Astrocyte of the cerebellum (primary cell): ENCODE data around the gene CASD1.

Experiments used
- DNase-seq: peaks from one replicate; pipeline ENCODE4 v3.0.0-alpha.2; 2011; ENCODE audit warnings: low read depth
- H3K4me3 ChIP-seq: 2 replicates; pipeline ENCODE4 v1.5.1; 2011; ENCODE audit warnings: mild to moderate bottlenecking, low read depth, low read length, moderate library complexity
- CTCF ChIP-seq: IDR thresholded peaks from 2 replicates; pipeline ENCODE4 v1.5.1; 2012; ENCODE audit warnings: low read length, low read depth, moderate library complexity, mild to moderate bottlenecking; ENCODE audit errors: missing control alignments
- in situ Hi-C: cut with HindIII; loops from 2 replicates; pipeline ENCODE4 v1.10.0; 2017; ENCODE audit warnings: low sequenced_read_pairs

Gene CASD1

DNA sequence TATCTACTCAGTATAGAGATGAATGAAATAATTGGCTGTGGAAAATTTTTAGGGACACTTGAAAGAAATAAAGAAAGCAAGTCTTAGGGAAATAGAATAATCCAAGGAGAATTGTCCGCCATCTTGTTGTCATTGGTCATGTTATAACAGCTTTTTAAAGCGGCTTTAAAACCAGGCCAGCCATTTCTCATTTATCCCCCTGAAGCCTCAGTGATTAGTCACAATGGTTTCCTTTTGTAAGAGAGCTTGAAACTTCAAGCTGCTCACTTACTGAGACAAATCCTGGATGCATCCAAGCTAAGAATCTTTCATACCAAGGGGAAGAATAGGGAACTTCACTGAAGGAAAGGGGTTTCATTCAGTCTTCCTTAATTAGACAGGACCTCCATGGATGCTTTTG lies 78.5 kb downstream of the CASD1 start:
- no peak for DNase-seq
- no peak for TF ChIP-seq CTCF
- in situ Hi-C loops: no loop called here
- H3K4me3 ChIP-seq: no peak overlapping the region

DNA sequence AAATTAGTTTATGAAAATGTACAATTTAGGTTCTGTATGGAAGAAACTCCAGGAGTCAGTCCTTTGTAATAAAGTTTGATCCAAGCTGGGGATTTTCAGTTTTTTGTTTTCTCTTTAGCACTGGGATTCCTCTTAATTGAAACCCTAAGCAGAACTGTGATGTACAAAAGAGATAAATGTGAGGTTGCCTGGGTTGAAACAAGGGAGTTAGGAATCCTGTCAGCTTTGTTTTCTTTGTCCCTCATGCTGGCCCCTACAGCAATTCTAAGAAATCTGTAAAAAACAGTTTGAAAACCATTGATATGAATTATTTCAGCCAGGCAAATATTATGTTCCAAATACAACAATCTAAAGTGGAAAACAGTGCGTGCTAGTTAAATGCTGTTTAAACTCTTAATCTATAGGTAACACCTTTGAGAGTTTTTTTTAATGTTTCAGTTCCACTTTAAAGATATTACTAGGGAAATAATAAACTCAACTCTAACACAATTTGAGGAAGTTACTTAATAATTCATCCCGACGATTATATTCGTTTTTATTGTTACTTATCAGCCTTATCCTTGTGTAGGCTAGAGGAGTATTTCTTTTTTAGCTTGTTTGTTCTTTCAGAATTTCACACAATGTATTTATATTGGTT lies 81.0 kb downstream of the CASD1 start:
- TF ChIP-seq CTCF: no peak
- DNase-seq: no peak
- no peak overlapping the region for H3K4me3 ChIP-seq
- in situ Hi-C loops: no loop called here

DNA sequence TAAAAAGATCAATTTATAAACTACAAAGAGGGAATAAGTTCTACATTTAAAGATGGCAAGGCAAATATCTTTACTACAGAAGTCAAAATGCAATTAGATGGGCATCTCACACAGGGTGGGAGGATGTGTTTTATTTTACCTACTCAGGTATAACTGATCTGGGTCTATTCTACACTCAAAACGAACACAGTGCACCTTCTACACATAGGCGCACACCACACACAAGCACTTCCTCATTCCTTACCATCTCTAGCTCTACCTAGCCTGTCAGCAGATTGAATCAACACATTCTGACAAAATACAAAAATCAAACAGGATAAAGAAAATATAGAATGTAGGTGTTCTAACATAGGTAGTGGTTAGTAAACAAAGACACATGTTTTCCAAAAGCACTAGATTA lies 81.6 kb downstream of the CASD1 start:
- in situ Hi-C loops: no loop called here
- no peak for TF ChIP-seq CTCF
- no peak for DNase-seq
- H3K4me3 ChIP-seq: no peak overlapping the region

- in situ Hi-C loops: no loop called here
- TF ChIP-seq CTCF: no peak
- DNase-seq: no peak
- no peak overlapping the region for H3K4me3 ChIP-seq
Measured at GRCh38 chr7:94594882-94595281, 85.3 kb downstream of the CASD1 start.

GRCh38 chr7:94595717-94596116 lies 86.1 kb downstream of the CASD1 start:
- no peak for TF ChIP-seq CTCF
- no peak for DNase-seq
- in situ Hi-C loops: no loop called here
- no peak overlapping the region for H3K4me3 ChIP-seq

DNA sequence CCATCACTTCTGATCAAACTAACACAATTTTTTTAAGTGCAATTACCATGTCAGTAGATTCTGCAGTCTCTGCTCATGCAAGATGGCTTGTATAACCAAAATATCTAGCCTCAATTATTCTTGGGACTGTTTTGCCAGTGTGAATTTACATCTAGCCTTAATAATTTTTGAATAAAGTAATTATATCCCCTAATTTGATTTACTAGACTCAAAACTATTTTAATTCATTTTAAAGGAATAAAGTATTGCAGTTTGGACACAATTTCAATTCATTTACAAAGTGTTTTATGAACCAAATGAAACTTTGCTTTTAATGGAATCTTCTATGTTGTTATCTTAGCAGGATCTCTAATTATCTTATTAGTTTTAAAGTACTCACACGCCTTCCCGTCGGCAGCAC lies 90.7 kb downstream of the CASD1 start:
- no peak for TF ChIP-seq CTCF
- in situ Hi-C loops: no loop called here
- H3K4me3 ChIP-seq: no peak overlapping the region
- DNase-seq: no peak
